GM12872 (cell line): Measurements from ENCODE around the gene LRRC4C.

Experiments used
- CTCF ChIP-seq: IDR thresholded peaks from 3 replicates; pipeline ENCODE4 v1.5.1; 2011; ENCODE audit warnings: low read depth, mild to moderate bottlenecking, low read length, moderate library complexity; ENCODE audit not compliant: insufficient read depth

The LRRC4C gene

GRCh38 chr11:40867991-40868632, 591.3 kb downstream of the LRRC4C start:
- no peak for TF ChIP-seq CTCF

DNA sequence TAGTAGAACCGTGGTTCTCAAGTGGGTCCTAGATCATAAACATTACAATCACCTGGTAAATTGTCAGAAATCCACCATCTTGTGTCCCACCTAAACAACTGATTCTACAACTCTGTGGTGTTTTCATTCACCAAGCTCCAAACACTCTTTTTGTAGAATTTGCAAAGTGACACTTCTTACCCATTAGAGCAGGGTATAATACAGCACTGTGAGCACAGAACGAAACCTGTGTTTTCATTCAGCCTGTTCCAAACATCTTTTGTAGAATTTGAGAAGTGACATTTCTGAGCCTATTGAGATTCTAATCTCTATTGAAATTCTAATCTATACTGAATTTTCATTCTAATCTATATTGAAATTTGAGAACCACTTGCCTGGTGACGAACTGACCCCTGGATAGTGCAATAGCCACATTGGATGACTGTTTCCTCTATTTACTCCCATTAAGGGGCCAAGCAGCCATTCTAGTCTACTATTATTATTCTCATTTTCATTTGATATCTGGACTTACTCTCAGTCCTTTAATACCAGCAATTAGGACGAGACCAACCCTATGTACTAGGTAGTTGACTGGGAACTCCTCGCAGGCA, 616.6 kb downstream of the LRRC4C start:
- no peak for TF ChIP-seq CTCF

- TF ChIP-seq CTCF: no peak
Measured at GRCh38 chr11:40841231-40841630, 618.2 kb downstream of the LRRC4C start.

- TF ChIP-seq CTCF: no peak
Measured at GRCh38 chr11:40838181-40838683, 621.2 kb downstream of the LRRC4C start.

GRCh38 chr11:40827116-40827515, 632.3 kb downstream of the LRRC4C start:
- no peak for TF ChIP-seq CTCF

- no peak for TF ChIP-seq CTCF
Measured at GRCh38 chr11:40826601-40827000, 632.9 kb downstream of the LRRC4C start.

DNA sequence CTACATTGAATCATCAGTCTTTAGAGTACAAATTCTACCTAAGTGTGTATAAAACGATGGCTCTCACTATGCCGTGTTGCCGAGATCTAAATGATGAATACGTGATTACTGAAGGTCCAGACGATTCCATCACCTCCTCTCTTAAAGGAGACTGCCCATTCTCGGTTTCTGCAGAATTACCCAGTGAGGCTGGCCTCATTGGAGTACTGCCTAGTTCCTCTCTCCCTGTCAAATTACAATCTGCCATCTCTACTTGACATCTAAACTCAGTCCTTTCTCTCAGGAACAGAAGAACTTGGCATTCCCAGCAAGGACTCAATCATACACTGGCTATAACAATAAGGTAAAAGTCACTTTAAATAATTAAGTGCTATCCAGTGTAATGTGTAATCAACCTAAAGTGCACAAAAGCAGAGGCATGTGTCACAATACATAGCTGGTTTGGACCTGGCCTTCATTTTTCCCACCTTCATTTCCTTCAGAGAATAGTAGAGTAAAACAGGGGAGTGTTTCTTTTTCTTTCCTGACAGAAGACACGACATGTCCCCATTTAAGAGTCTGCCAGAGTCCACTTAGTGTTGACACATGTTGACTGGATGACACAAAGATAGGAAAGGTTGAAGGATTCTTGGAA, 634.1 kb downstream of the LRRC4C start:
- no peak for TF ChIP-seq CTCF
